ENCODE results near the gene ADNP2.

The ADNP2 gene

GRCh38 chr18:80171054-80171872 lies 62.2 kb downstream of the ADNP2 start:
- Mint-ChIP-seq H3K4me1 (peaks cover 11% of the 10 kb centered on the region), H3K9me3 (no peaks in the 10 kb centered on the region), H3K27ac (peak overlapping the region in 2 of 3 experiments; percentile 28 to 46)

GRCh38 chr18:80172056-80172455 lies 63.0 kb downstream of the ADNP2 start:
- H3K27me3 Mint-ChIP-seq (ENCODE audit: low read depth): no peaks in the 10 kb centered on the region
- no peak for TF ChIP-seq CTCF (IDR thresholded peaks at IDR 0.05; ENCODE audit: unreplicated experiment in 3 of 3)
- no peaks in the 10 kb centered on the region for H3K9me3 Mint-ChIP-seq
- H3K4me3 Mint-ChIP-seq: no peak overlapping the region
- no peak overlapping the region for H3K27ac Mint-ChIP-seq
- H3K36me3 Mint-ChIP-seq (ENCODE audit: low read depth): peaks cover 19% of the 10 kb centered on the region
- H3K4me1 Mint-ChIP-seq: peaks cover 19% of the 10 kb centered on the region

More at GRCh38 chr18:80171054-80171872, 62.2 kb downstream of the ADNP2 start:
- H3K36me3 Mint-ChIP-seq (ENCODE audit: low read depth): peaks cover 27% of the 10 kb centered on the region
- H3K4me3 Mint-ChIP-seq: peak overlapping the region in 1 of 3 experiments; percentile 37
- peak; percentile 85 to 87 (median 86) for TF ChIP-seq CTCF (IDR thresholded peaks at IDR 0.05; ENCODE audit: unreplicated experiment in 3 of 3)
- H3K27me3 Mint-ChIP-seq (ENCODE audit: low read depth): no peaks in the 10 kb centered on the region

- H3K4me3 Mint-ChIP-seq: no peak overlapping the region
- no peak for TF ChIP-seq CTCF (IDR thresholded peaks at IDR 0.05; ENCODE audit: unreplicated experiment in 3 of 3)
- no peaks in the 10 kb centered on the region for H3K27me3 Mint-ChIP-seq (ENCODE audit: low read depth)
- H3K36me3 Mint-ChIP-seq (ENCODE audit: low read depth): peaks cover 17% of the 10 kb centered on the region
- no peak overlapping the region for H3K27ac Mint-ChIP-seq
- no peaks in the 10 kb centered on the region for H3K9me3 Mint-ChIP-seq
- H3K4me1 Mint-ChIP-seq: peaks cover 24% of the 10 kb centered on the region
These were observed 64.0 kb downstream of the ADNP2 start for GRCh38 chr18:80173060-80173459.

GRCh38 chr18:80175451-80176204 lies 66.6 kb downstream of the ADNP2 start:
- H3K9me3 Mint-ChIP-seq: no peaks in the 10 kb centered on the region
- H3K36me3 Mint-ChIP-seq (ENCODE audit: low read depth): peaks cover 7% of the 10 kb centered on the region
- TF ChIP-seq CTCF (IDR thresholded peaks at IDR 0.05; ENCODE audit: unreplicated experiment in 3 of 3): no peak
- peak overlapping the region; percentile 57 to 93 (median 76) for H3K27ac Mint-ChIP-seq
- no peaks in the 10 kb centered on the region for H3K27me3 Mint-ChIP-seq (ENCODE audit: low read depth)
- H3K4me3 Mint-ChIP-seq: peak overlapping the region in 1 of 3 experiments; percentile 7
- H3K4me1 Mint-ChIP-seq: peaks cover 24% of the 10 kb centered on the region

GRCh38 chr18:80176334-80177073 lies 67.4 kb downstream of the ADNP2 start:
- peak overlapping the region; percentile 57 to 93 (median 76) for H3K27ac Mint-ChIP-seq
- peaks cover 6% of the 10 kb centered on the region for H3K36me3 Mint-ChIP-seq (ENCODE audit: low read depth)
- no peak for TF ChIP-seq CTCF (IDR thresholded peaks at IDR 0.05; ENCODE audit: unreplicated experiment in 3 of 3)
- H3K27me3 Mint-ChIP-seq (ENCODE audit: low read depth): no peaks in the 10 kb centered on the region
- peak overlapping the region; percentile 3 to 21 (median 14) for H3K4me3 Mint-ChIP-seq
- no peaks in the 10 kb centered on the region for H3K9me3 Mint-ChIP-seq
- H3K4me1 Mint-ChIP-seq: peaks cover 22% of the 10 kb centered on the region

Measured in nephron (organoid).